IMR-90 (cell line): Measurements from ENCODE around the gene PRKCE. TPM values are rescaled to one million over a fixed set of nuclear protein-coding genes. Genes with fewer than 3 reads are reported as not detected.
"Not testable (repeated sequence)": the region's sequence is repeated elsewhere in the genome, so short reads cannot be mapped to it uniquely, and the experiment has no call there.

Source experiments
- ATAC-seq: fragments of 200-7000 bp; cut with Tn5 transposase; 2 replicates; pipeline ENCODE4 v1.9.1; 2020; ENCODE audit warnings: low read depth, mild to moderate bottlenecking, moderate library complexity
- BruUV-seq: library from RNA; stranded (reverse); fragments of 400-500 nt; replicated peaks from 2 replicates; lab custom pipeline; 2021; lab: Mats Ljungman, UMichigan
- CTCF ChIA-PET: fragments of 300-600 bp; formaldehyde crosslinking; extraction: SDS; loops from one replicate; lab custom pipeline; 2021; ENCODE audit warnings: antibody characterized with exemption; lab: Yijun Ruan, JAX
- POLR2A ChIA-PET: fragments of 300-600 bp; sonication (Branson Sonifier 250); formaldehyde crosslinking; loops from one replicate; lab custom pipeline; 2022; ENCODE audit warnings: antibody characterized with exemption; ENCODE audit not compliant: unreplicated experiment; lab: Charles Lee
- DNase-seq: peaks from one replicate; pipeline ENCODE4 v3.0.0; 2013
- H2AFZ ChIP-seq: replicated peaks from 2 replicates; pipeline ENCODE3; 2013; ENCODE audit warnings: low read length, mild to moderate bottlenecking; ENCODE audit not compliant: poor library complexity
- H2AK5ac ChIP-seq: 2 replicates; pipeline ENCODE4 v1.6.1; 2013; ENCODE audit warnings: low read depth, low read length, inconsistent platforms
- H2AK9ac ChIP-seq: replicated peaks from 2 replicates; pipeline ENCODE3; 2013; ENCODE audit warnings: mild to moderate bottlenecking, low read depth, low read length, moderate library complexity; ENCODE audit not compliant: poor library complexity
- H2BK120ac ChIP-seq: 2 replicates; pipeline ENCODE4 v1.6.1; 2013; ENCODE audit warnings: low read depth, low read length, inconsistent platforms
- H2BK15ac ChIP-seq: 3 replicates; pipeline ENCODE4 v1.6.1; 2013; ENCODE audit warnings: low read depth, low read length, inconsistent platforms
- H2BK20ac ChIP-seq: 2 replicates; pipeline ENCODE4 v1.6.1; 2013; ENCODE audit warnings: low read depth, mild to moderate bottlenecking, inconsistent platforms, low read length, moderate library complexity
- H2BK5ac ChIP-seq: 2 replicates; pipeline ENCODE4 v1.6.1; 2013; ENCODE audit warnings: mild to moderate bottlenecking, low read depth, low read length, inconsistent platforms; ENCODE audit not compliant: poor library complexity, severe bottlenecking
- H3K14ac ChIP-seq: replicated peaks from 2 replicates; pipeline ENCODE4 v1.6.1; 2013; ENCODE audit warnings: low read depth, low read length, inconsistent platforms
- H3K18ac ChIP-seq: 2 replicates; pipeline ENCODE4 v1.6.1; 2013; ENCODE audit warnings: low read depth, low read length, control low read depth
- H3K23ac ChIP-seq: 2 replicates; pipeline ENCODE4 v1.6.1; 2013; ENCODE audit warnings: low read depth, low read length, inconsistent platforms
- H3K27ac ChIP-seq: 2 replicates; pipeline ENCODE4 v1.5.1; 2013; ENCODE audit warnings: mild to moderate bottlenecking, control low read depth, low read length; ENCODE audit not compliant: insufficient read depth
- H3K27me3 ChIP-seq: 2 replicates; pipeline ENCODE4 v1.6.1; 2013; ENCODE audit warnings: low read length; ENCODE audit not compliant: control insufficient read depth, insufficient read depth
- H3K36me3 ChIP-seq: 2 replicates; pipeline ENCODE4 v1.6.1; 2013; ENCODE audit warnings: low read length, mixed read lengths; ENCODE audit not compliant: control insufficient read depth, insufficient read depth
- H3K4ac ChIP-seq: 2 replicates; pipeline ENCODE4 v1.6.1; 2013; ENCODE audit warnings: low read depth, low read length, inconsistent platforms
- H3K4me1 ChIP-seq: 2 replicates; pipeline ENCODE4 v1.6.1; 2013; ENCODE audit warnings: low read length, mixed read lengths; ENCODE audit not compliant: control insufficient read depth, insufficient read depth
- H3K4me2 ChIP-seq: 2 replicates; pipeline ENCODE4 v1.6.1; 2013; ENCODE audit warnings: low read depth, mild to moderate bottlenecking, control low read depth, low read length, moderate library complexity
- H3K4me3 ChIP-seq: 2 replicates; pipeline ENCODE4 v1.5.1; 2013; ENCODE audit warnings: low read depth, mild to moderate bottlenecking, control low read depth, low read length, moderate library complexity; ENCODE audit not compliant: insufficient read depth
- H3K56ac ChIP-seq: 2 replicates; pipeline ENCODE4 v1.6.1; 2013; ENCODE audit warnings: low read length, inconsistent platforms; ENCODE audit not compliant: insufficient read depth; ENCODE audit errors: extremely low read depth
- H3K79me1 ChIP-seq, 2 experiments: 2 replicates each; pipeline ENCODE4 v1.6.1; 2013; ENCODE audit warnings: low read length in 2 of 2, inconsistent platforms in 1 of 2, low read depth in 1 of 2
- H3K9ac ChIP-seq: 2 replicates; pipeline ENCODE4 v1.6.1; 2013; ENCODE audit warnings: low read depth, low read length, control low read depth
- H3K9me1 ChIP-seq: 2 replicates; pipeline ENCODE4 v1.6.1; 2013; ENCODE audit warnings: low read length, inconsistent platforms; ENCODE audit not compliant: insufficient read depth
- H3K9me3 ChIP-seq: 2 replicates; pipeline ENCODE4 v1.6.1; 2013; ENCODE audit warnings: low read length; ENCODE audit not compliant: control insufficient read depth, insufficient read depth
- H4K20me1 ChIP-seq: 2 replicates; pipeline ENCODE4 v1.6.1; 2013; ENCODE audit warnings: low read length, inconsistent platforms; ENCODE audit not compliant: insufficient read depth
- H4K5ac ChIP-seq: 2 replicates; pipeline ENCODE4 v1.6.1; 2013; ENCODE audit warnings: mild to moderate bottlenecking, low read depth, low read length, control low read depth
- H4K8ac ChIP-seq, 2 experiments: 2 replicates each; pipeline ENCODE4 v1.6.1; 2013; ENCODE audit warnings: low read depth in 2 of 2, low read length in 2 of 2, control low read depth in 1 of 2, inconsistent platforms in 1 of 2
- H4K91ac ChIP-seq: 2 replicates; pipeline ENCODE4 v1.6.1; 2013; ENCODE audit warnings: low read depth, low read length, inconsistent platforms; ENCODE audit not compliant: insufficient read depth
- WGBS, 2 experiments: methylation state at CpG; one replicate each; pipeline versions ENCODE4 v1.1.5 to v1.1.7; 2013; ENCODE audit warnings: missing lambda C conversion rate in 2 of 2; ENCODE audit not compliant: insufficient read length in 1 of 2; ENCODE audit errors: extremely low coverage in 2 of 2; 5-methylcytosine and 5-hydroxymethylcytosine counted together
- dilution Hi-C: fragments of 300-500 bp; cut with HindIII; formaldehyde crosslinking; loops from one replicate; pipeline ENCODE4 v1.14.3; 2018; ENCODE audit warnings: low sequenced_read_pairs; ENCODE audit not compliant: unreplicated experiment
- in situ Hi-C: fragments of 300-500 bp; cut with MboI; formaldehyde crosslinking; loops from 3 replicates; pipeline ENCODE4 v1.14.3; 2019; ENCODE audit warnings: low sequenced_read_pairs, inconsistent platforms, mixed read lengths
- intact Hi-C: fragments of 100-400 bp; cut with micrococcal nuclease; formaldehyde crosslinking; loops from 2 replicates; pipeline ENCODE4 v1.10.0; 2022
- polyA plus RNA-seq, 3 experiments: library from polyadenylated mRNA; depleted of rRNA; stranded (reverse); fragments of >200 nt; gene quantifications; 2 replicates each; pipeline ENCODE4 v1.2.3, GENCODE V29; 2012; ENCODE audit warnings: low replicate concordance in 1 of 3
- total RNA-seq: library from RNA; depleted of rRNA; stranded (reverse); fragments of >200 nt; gene quantifications from 2 replicates; pipeline ENCODE4 v1.2.3, GENCODE V29; 2012

Gene PRKCE
- total and polyA plus RNA-seq, 2 of the 4 experiments (the other 2 are of a cell fraction), result 8.1 to 32.4 TPM

DNA sequence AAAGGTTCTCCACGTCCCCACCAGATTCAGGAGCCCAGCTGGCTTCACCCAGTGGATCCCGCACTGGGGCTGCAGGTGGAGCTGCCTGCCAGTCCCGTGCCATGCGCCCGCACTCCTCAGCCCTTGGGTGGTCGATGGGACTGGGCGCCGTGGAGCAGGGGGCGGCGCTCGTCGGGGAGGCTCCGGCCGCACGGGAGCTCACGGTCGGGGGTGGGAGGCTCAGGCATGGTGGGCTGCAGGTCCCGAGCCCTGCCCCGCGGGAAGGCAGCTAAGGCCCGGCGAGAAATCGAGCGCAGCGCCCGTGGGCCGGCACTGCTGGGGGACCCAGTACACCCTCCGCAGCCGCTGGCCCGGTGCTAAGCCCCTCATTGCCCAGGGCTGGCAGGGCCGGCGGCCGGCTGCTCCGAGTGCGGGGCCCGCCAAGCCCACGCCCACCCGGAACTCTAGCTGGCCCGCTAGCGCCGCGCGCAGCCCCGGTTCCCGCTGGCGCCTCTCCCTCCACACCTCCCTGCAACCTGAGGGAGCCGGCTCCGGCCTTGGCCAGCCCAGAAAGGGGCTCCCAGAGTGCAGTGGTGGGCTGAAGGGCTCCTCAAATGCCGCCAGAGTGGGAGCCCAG lies 266.2 kb downstream of the PRKCE start:
- H3K4me3 ChIP-seq, H4K8ac ChIP-seq, H2AFZ ChIP-seq, H3K27ac ChIP-seq, POLR2A ChIA-PET, H3K23ac ChIP-seq, H3K36me3 ChIP-seq, BruUV-seq, H3K56ac ChIP-seq, H4K5ac ChIP-seq, H3K9ac ChIP-seq, H3K27me3 ChIP-seq, CTCF ChIA-PET, in situ Hi-C loops, H2BK120ac ChIP-seq, H2AK9ac ChIP-seq, H3K18ac ChIP-seq, dilution Hi-C loops, H3K79me1 ChIP-seq, H3K14ac ChIP-seq, H3K4me2 ChIP-seq, H3K4ac ChIP-seq, H2BK20ac ChIP-seq, H4K20me1 ChIP-seq, H2BK5ac ChIP-seq, H3K4me1 ChIP-seq, H3K9me3 ChIP-seq, intact Hi-C loops, H2AK5ac ChIP-seq, H3K9me1 ChIP-seq, H4K91ac ChIP-seq, DNase-seq, H2BK15ac ChIP-seq, ATAC-seq: not testable (repeated sequence)
- no CpG with 5 or more reads among the region's 49 CpGs for WGBS, 2 experiments
